Brain microvascular endothelial cell (primary cell): ENCODE data around the gene ECHS1.
"Not testable (repeated sequence)": the region's sequence is repeated elsewhere in the genome, so short reads cannot be mapped to it uniquely, and the experiment has no call there.

ENCODE experiments used
- DNase-seq: peaks from one replicate; pipeline ENCODE4 v3.0.0-alpha.2; 2020
- H3K27ac ChIP-seq: fragments of 250-450 bp; sonication (Bioruptor Pico); 2 replicates; pipeline ENCODE4 v1.5.1; 2020; ENCODE audit warnings: mild to moderate bottlenecking, moderate library complexity
- H3K27me3 ChIP-seq: fragments of 250-450 bp; sonication (Bioruptor Pico); replicated peaks from 2 replicates; pipeline ENCODE4 v1.5.1; 2020; ENCODE audit warnings: mild to moderate bottlenecking
- H3K36me3 ChIP-seq: fragments of 250-450 bp; sonication (Bioruptor Pico); replicated peaks from 2 replicates; pipeline ENCODE4 v1.5.1; 2020; ENCODE audit warnings: mild to moderate bottlenecking
- H3K4me3 ChIP-seq: 2 replicates; pipeline ENCODE4 v1.5.1; 2011; ENCODE audit warnings: low read depth, mild to moderate bottlenecking, control low read depth, low read length, moderate library complexity
- CTCF ChIP-seq: IDR thresholded peaks from 2 replicates; pipeline ENCODE4 v1.5.1; 2011; ENCODE audit warnings: low read depth, mild to moderate bottlenecking, moderate library complexity, low read length, control low read depth, inconsistent platforms; ENCODE audit errors: missing control alignments
- in situ Hi-C: cut with HindIII; loops from 2 replicates; pipeline ENCODE4 v1.10.0; 2017; ENCODE audit warnings: low sequenced_read_pairs, low pct_ligation_motif_present

ECHS1 gene

GRCh38 chr10:133419211-133419950 is 46.2 kb upstream of the ECHS1 start:
- DNase-seq: no peak
- Histone ChIP-seq H3K27me3 (peaks cover 5% of the 10 kb centered on the region), H3K36me3 (peaks cover 24% of the 10 kb centered on the region), H3K27ac (no peak overlapping the region), H3K4me3 (no peak overlapping the region)
- in situ Hi-C loops: no loop called here
- no peak for TF ChIP-seq CTCF

- no peak for TF ChIP-seq CTCF
- Histone ChIP-seq H3K36me3 (peaks cover 24% of the 10 kb centered on the region), H3K27ac (no peak overlapping the region), H3K4me3 (no peak overlapping the region), H3K27me3 (peaks cover 5% of the 10 kb centered on the region)
- in situ Hi-C loops: no loop called here
- DNase-seq: no peak
These were observed 45.3 kb upstream of the ECHS1 start for GRCh38 chr10:133418289-133418993.

- in situ Hi-C loops: no loop called here
- Histone ChIP-seq H3K36me3 (peaks cover 38% of the 10 kb centered on the region), H3K4me3 (no peak overlapping the region), H3K27me3 (no peaks in the 10 kb centered on the region), H3K27ac (no peak overlapping the region)
- DNase-seq: no peak
- TF ChIP-seq CTCF: no peak
These were observed 42.6 kb upstream of the ECHS1 start for GRCh38 chr10:133415752-133416151.

GRCh38 chr10:133414401-133414800 is 41.2 kb upstream of the ECHS1 start:
- H3K27me3 ChIP-seq, H3K4me3 ChIP-seq, H3K27ac ChIP-seq, DNase-seq, in situ Hi-C loops: not testable (repeated sequence)
- H3K36me3 ChIP-seq: peaks cover 36% of the 10 kb centered on the region

- Histone ChIP-seq H3K27ac (no peak overlapping the region), H3K36me3 (peaks cover 29% of the 10 kb centered on the region), H3K4me3 (no peak overlapping the region), H3K27me3 (no peaks in the 10 kb centered on the region)
- in situ Hi-C loops: no loop called here
- TF ChIP-seq CTCF: no peak
- DNase-seq: no peak
These were observed 39.2 kb upstream of the ECHS1 start for GRCh38 chr10:133412381-133412711.

- H3K27me3 ChIP-seq: no peaks in the 10 kb centered on the region
- peaks cover 34% of the 10 kb centered on the region for H3K36me3 ChIP-seq
- TF ChIP-seq CTCF: no peak
- H3K4me3 ChIP-seq: no peak overlapping the region
- H3K27ac ChIP-seq: no peak overlapping the region
- DNase-seq: no peak
- in situ Hi-C loops: no loop called here
These were observed 38.6 kb upstream of the ECHS1 start for GRCh38 chr10:133411523-133412380.
